Activated CD4-positive, CD25-positive, alpha-beta regulatory T cell (primary cell): Measurements from ENCODE around the gene TWNK.
A peak's percentile ranks its signal among the peaks of the same experiment; 100 is the strongest.

ENCODE experiments used
- DNase-seq, 4 experiments: peaks; one replicate each; lab custom pipeline; 2025; lab: John Stamatoyannopoulos, UW

Gene TWNK

GRCh38 chr10:100996678-100997359 lies 9.5 kb downstream of the TWNK start:
- DNase-seq, result peak in 1 of 4 experiments; percentile 38

- DNase-seq, result peak; percentile 50 to 65 (median 55)
Observed at GRCh38 chr10:100997360-100998182, 10.2 kb downstream of the TWNK start.

GRCh38 chr10:100998183-100998990 lies 11.0 kb downstream of the TWNK start:
- DNase-seq, result peak; percentile 23 to 53 (median 46)

- peak; percentile 55 to 70 (median 63) for DNase-seq
Observed at GRCh38 chr10:100998991-100999741, 11.8 kb downstream of the TWNK start.

- DNase-seq, result no peak
Observed at GRCh38 chr10:100999742-101000126, 12.4 kb downstream of the TWNK start, which contains the start of gene LZTS2. LZTS2 (plus strand) TSS chr10:100999808; CDS start chr10:101002539, 2,731 bp downstream.

- no peak for DNase-seq
Observed at GRCh38 chr10:101000127-101000914, 13.0 kb downstream of the TWNK start.

GRCh38 chr10:101000915-101001658 lies 13.7 kb downstream of the TWNK start:
- DNase-seq, result no peak

- no peak for DNase-seq
Observed at GRCh38 chr10:101001659-101002035, 14.3 kb downstream of the TWNK start.

- no peak for DNase-seq
Observed at GRCh38 chr10:101002456-101002855, 15.1 kb downstream of the TWNK start.

GRCh38 chr10:101003639-101004206 lies 16.4 kb downstream of the TWNK start:
- DNase-seq, result no peak

- DNase-seq, result no peak
Observed at GRCh38 chr10:101005361-101005760, 18.0 kb downstream of the TWNK start.

- no peak for DNase-seq
Observed at GRCh38 chr10:101005869-101006567, 18.7 kb downstream of the TWNK start.

GRCh38 chr10:101006593-101007098 lies 19.3 kb downstream of the TWNK start:
- DNase-seq, result no peak

- no peak for DNase-seq
Observed at GRCh38 chr10:101007099-101007711, 19.9 kb downstream of the TWNK start.

GRCh38 chr10:101007915-101008822 lies 20.8 kb downstream of the TWNK start:
- DNase-seq, result no peak

- no peak for DNase-seq
Observed at GRCh38 chr10:101008823-101009423, 21.6 kb downstream of the TWNK start.

GRCh38 chr10:101010329-101010728 lies 23.0 kb downstream of the TWNK start:
- no peak for DNase-seq
